GM12874 (cell line): Measurements from ENCODE around the gene DEFB124.

Source experiments
- CTCF ChIP-seq: IDR thresholded peaks from 2 replicates; pipeline ENCODE4 v1.5.1; 2011; ENCODE audit warnings: low read depth, mild to moderate bottlenecking, control low read depth, low read length, moderate library complexity; ENCODE audit not compliant: insufficient read depth

The DEFB124 gene

GRCh38 chr20:31515072-31515774 is 40.3 kb upstream of the DEFB124 start:
- no peak for TF ChIP-seq CTCF

GRCh38 chr20:31514154-31515071 is 39.5 kb upstream of the DEFB124 start, which contains the start of gene HM13:
Gene HM13 (plus strand): TSS chr20:31514442. CDS start chr20:31514552, 110 bp downstream.
- TF ChIP-seq CTCF, result peak; percentile 98

- no peak for TF ChIP-seq CTCF
These were observed 33.8 kb upstream of the DEFB124 start for GRCh38 chr20:31508517-31509244.

- no peak for TF ChIP-seq CTCF
These were observed 31.0 kb upstream of the DEFB124 start for GRCh38 chr20:31505903-31506302.

GRCh38 chr20:31502884-31503673 is 28.2 kb upstream of the DEFB124 start:
- peak; percentile 87 for TF ChIP-seq CTCF

GRCh38 chr20:31500527-31500926 is 25.6 kb upstream of the DEFB124 start:
- TF ChIP-seq CTCF, result no peak
